ENCODE data around the gene LMOD3.

Gene LMOD3

DNA sequence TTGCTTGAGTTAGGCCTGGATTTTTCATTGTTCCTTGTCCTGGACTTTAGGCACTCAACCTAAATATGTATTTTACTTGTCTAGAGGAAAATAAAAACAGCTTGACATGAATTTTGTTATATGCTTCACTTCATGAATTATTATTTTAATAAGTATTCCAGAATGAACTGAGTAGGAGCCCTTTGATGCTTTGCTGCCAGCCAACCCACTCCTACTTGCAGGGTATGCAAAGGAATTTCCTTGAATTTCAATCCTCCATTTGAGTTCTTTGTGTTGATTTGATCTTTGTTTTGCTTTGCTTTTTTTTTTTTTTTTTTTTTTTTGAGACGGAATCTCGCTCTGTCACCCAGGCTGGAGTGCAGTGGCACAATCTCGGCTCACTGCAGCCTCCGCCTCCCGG, 26.1 kb downstream of the LMOD3 start:
- CTCF ChIA-PET: interaction anchor here (1.3 to 5.2 kb wide), 2 partner anchors 24 to 209 kb away, joined by 3 to 19 read pairs; no protein-coding TSS in a partner anchor
- TF ChIP-seq, protein P1, sequence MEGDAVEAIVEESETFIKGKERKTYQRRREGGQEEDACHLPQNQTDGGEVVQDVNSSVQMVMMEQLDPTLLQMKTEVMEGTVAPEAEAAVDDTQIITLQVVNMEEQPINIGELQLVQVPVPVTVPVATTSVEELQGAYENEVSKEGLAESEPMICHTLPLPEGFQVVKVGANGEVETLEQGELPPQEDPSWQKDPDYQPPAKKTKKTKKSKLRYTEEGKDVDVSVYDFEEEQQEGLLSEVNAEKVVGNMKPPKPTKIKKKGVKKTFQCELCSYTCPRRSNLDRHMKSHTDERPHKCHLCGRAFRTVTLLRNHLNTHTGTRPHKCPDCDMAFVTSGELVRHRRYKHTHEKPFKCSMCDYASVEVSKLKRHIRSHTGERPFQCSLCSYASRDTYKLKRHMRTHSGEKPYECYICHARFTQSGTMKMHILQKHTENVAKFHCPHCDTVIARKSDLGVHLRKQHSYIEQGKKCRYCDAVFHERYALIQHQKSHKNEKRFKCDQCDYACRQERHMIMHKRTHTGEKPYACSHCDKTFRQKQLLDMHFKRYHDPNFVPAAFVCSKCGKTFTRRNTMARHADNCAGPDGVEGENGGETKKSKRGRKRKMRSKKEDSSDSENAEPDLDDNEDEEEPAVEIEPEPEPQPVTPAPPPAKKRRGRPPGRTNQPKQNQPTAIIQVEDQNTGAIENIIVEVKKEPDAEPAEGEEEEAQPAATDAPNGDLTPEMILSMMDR (IDR thresholded peaks at IDR 0.05; ENCODE audit: control extremely low read depth, extremely low read depth, low read depth, missing control alignments): no peak
- POLR2A ChIA-PET: no interaction called here
- no peak for DNase-seq (ENCODE audit: extremely low spot score)

DNA sequence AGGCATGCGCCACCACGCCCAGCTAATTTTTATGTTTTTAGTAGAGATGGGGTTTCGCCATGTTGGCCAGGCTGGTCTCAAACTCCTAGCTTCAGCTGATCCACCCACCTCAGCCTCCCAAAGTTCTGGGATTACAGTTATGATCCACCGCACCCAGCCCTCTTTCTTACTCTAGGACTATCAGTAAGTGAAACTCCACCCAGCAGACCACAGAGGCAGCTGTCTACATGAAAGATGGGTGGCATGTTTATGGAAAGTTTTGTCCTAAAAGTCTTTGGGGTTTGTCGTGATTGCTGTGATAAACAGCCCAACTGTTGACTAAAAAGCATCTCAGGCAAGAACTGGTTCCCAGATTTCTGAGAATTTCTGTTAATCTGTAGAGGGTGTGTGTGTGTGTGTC, 26.8 kb downstream of the LMOD3 start:
- CTCF ChIA-PET: interaction anchor here (1.0 to 5.2 kb wide), 4 partner anchors 9 to 210 kb away, joined by 3 to 19 read pairs (median 3); partner anchors contain the start of gene ARL6IP5
- POLR2A ChIA-PET: no interaction called here
- DNase-seq (ENCODE audit: extremely low spot score): no peak
- TF ChIP-seq, protein P1 (IDR thresholded peaks at IDR 0.05; ENCODE audit: control extremely low read depth, extremely low read depth, low read depth, missing control alignments): no peak

DNA sequence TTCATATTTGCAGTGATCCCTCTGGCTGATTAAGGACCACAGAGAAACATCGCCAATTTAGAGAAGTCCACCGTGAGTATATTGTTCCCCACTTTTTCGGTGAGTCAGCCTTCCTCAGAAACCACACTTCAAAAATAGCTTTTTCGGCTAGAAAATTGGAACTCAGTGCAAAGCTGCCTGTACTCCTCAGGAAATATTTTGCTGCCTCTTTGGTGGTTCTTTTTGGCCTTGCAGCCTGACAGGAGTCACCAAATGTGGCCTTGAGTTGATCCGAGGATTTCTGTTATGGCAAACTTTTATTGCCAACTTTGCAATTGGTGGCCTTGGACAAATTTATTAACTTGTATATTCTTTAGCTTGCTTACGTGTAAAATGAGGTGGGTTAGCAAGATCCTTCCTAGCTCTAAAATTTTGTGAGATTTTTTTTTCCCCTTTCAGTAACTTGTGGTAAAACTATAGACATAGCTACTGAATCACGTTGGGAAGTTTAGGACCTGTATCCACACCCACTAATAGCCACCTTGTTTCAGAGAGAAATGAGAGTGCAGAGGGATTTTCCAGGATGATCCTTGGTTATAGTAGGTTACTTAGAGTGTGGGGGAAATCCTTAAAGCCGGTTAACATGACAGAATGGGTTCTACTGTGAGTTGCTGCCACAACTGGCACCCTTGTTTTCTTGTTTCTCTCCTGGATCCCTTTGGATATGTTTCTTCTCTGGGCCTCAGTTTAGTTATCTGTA, 27.8 kb downstream of the LMOD3 start:
- TF ChIP-seq, protein P1 (IDR thresholded peaks at IDR 0.05; ENCODE audit: control extremely low read depth, extremely low read depth, low read depth, missing control alignments): no peak
- ChIA-PET CTCF (interaction anchor here (0.8 to 5.2 kb wide), 5 partner anchors 8 to 212 kb away, joined by 3 to 19 read pairs (median 4); no protein-coding TSS in a partner anchor), POLR2A (no interaction called here)
- DNase-seq (ENCODE audit: extremely low spot score): no peak

DNA sequence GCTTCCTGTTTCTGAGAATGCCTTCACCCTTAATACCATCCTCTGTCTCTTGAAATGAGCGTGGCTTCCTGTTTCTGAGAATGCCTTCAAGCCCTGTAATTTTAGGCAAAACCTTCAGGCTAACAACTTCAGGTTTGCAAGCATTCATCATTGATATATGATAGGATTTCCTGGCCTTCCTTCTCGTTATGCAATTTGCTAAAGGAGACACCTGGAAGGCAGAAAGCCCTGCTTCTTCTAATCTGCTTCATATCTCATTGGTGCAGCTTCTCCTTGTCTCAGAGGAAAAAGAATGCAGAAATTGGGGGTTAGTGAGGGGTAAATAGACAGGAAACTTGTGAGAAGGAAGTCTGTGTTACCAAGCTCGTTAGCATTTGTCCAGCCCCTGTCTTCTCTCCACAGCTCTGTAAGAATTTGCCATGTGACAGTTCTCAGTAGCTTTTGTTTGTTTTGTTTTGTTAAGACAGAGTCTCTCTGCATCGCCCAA, 30.3 kb downstream of the LMOD3 start:
- no peak for DNase-seq (ENCODE audit: extremely low spot score)

DNA sequence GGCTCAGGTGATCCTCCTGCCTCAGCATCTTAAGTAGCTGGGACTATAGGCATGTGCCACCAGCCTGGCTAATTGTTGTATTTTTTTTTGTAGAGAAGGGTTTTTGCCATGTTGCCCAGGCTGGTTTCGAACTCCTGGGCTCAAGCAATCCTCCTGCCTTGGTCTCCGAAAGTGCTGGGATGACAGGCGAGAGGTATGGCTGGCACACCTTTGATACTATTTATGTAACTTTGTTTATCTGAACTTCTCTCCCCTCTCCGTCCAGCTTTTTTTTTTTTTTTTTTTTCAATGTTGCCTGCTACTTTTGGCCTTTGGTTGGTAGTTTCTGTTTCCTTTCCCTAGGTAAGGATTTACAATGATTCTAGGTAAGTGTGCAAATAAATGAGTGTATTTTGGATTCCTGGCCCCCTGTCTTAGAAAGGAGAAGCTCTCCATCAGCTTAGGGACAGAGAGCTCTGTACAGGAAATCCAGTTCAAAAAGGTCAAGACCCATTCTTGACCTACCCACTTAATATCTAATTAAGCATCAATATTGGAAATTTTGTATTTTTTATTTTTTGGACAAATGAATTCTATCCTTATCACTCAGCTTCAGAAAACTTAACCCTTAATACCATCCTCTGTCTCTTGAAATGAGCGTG, 30.9 kb downstream of the LMOD3 start:
- ChIA-PET POLR2A (interaction anchor here (0.9 to 2.0 kb wide), 2 partner anchors 9 to 39 kb away, joined by 3 to 26 read pairs; partner anchors contain the start of gene TMF1), CTCF (interaction anchor here (0.9 to 5.2 kb wide), 3 partner anchors 10 to 215 kb away, joined by 4 to 19 read pairs (median 6); no protein-coding TSS in a partner anchor)
- DNase-seq (ENCODE audit: extremely low spot score): no peak
- TF ChIP-seq, protein P1 (IDR thresholded peaks at IDR 0.05; ENCODE audit: control extremely low read depth, extremely low read depth, low read depth, missing control alignments): no peak

More for the DNA sequence above, 30.3 kb downstream of the LMOD3 start:
- TF ChIP-seq, protein P1 (IDR thresholded peaks at IDR 0.05; ENCODE audit: control extremely low read depth, extremely low read depth, low read depth, missing control alignments): no peak
- ChIA-PET POLR2A (interaction anchor here (0.9 to 2.0 kb wide), 2 partner anchors 9 to 40 kb away, joined by 3 to 26 read pairs; partner anchors contain the start of gene TMF1), CTCF (interaction anchor here (0.9 to 5.2 kb wide), 3 partner anchors 9 to 214 kb away, joined by 4 to 19 read pairs (median 6); no protein-coding TSS in a partner anchor)

DNA sequence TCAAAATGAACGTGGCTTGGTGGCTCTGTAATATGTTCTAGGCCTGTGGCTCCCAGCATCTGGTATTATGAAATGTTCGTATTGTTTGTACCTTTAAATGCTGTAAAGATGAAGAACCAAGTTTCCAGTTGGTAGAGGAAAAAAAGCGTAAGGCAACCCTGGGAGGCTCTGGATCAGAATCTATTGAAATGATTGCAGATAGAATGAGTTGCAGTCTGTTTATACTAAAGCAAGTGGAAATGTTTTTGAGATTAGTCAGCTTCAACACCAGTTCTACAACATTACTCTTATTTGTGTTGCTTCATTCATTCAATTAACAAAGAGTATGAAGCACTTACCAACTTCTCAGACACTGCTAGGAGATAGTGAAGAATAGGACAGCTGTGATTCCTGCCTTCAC, 32.4 kb downstream of the LMOD3 start:
- DNase-seq (ENCODE audit: extremely low spot score): no peak
- TF ChIP-seq, protein P1 (IDR thresholded peaks at IDR 0.05; ENCODE audit: control extremely low read depth, extremely low read depth, low read depth, missing control alignments): no peak
- ChIA-PET CTCF (interaction anchor here (1.0 to 2.3 kb wide), 5 partner anchors 9 to 217 kb away, joined by 3 to 6 read pairs (median 5); no protein-coding TSS in a partner anchor), POLR2A (interaction anchor here (0.6 kb wide), 1 partner anchor 41 kb away, joined by 3 read pairs; no protein-coding TSS in a partner anchor)

Data from GM10248 (cell line).